ENCODE data around the gene ZNF780A. TPM values are rescaled to one million over a fixed set of nuclear protein-coding genes. Genes with fewer than 3 reads are reported as not detected.
A peak's percentile ranks its signal among the peaks of the same experiment; 100 is the strongest.

Gene ZNF780A
- total and polyA plus RNA-seq, 2 of the 13 experiments (the other 11 are each of a cell fraction or from before 2014, with no cell fraction given), result 13.5 to 22.7 TPM

DNA sequence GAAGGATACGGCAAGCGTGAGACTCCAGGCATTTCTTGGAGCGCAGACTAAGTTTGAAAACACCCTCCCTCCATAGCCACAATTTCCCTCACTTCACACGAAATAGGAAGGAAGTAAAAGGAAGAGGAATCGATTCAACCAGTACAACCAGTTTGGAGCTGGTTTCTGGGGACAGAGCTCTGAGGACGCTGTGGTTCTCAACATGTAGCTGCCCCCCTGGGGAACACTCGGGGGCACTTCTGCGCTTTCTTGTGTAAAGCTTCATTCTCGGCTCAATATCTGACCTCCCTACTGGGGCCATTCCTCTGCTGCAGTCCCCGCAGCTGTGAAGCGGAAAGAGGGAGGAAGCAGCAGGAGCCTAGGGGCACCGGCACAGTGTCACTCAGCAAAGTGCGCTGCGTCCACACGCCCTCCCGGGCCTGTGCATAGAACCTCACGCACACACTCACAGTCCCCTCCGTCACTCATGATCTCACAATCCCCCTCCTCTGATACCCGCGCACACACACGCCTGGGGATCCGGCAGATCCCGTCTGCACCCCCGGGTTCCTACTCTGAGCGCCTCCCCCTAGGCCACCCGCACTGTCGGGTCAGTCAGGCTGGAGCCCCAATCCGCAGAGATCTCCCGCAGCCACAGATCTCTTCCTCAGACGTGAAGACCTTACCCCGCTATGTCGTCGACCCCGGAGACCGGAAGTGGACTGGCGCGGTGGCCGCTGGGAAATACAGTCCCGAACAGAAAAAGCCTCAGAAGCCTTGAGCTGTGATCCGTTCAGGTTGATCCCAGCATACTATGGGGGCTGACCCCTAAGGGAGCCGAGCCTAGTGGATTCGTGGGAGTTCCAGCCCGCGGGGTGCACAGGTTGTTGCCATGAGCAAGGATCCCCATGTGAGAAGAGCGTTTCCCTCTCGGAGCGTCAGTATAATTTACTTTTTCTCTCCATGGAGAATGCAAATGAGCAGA, at the start of gene ZNF780A (continued):
- peak; percentile 64 for TF ChIP-seq PHF20 (CRISPR knock-in tag; IDR thresholded peaks at IDR 0.05)
- TF ChIP-seq DNMT3B (CRISPR knock-in tag; conservative IDR thresholded peaks at IDR 0.05), result no peak
- TF ChIP-seq ZNF709 (CRISPR knock-in tag; IDR thresholded peaks at IDR 0.05), result 0 out of 2 replicates have a peak, but pooled peaks have one; percentile 28
- peak; percentile 71; the same call in 1 of the 2 replicates for TF ChIP-seq NRL (CRISPR knock-in tag; IDR thresholded peaks at IDR 0.05; ENCODE audit: borderline replicate concordance)
- TF ChIP-seq TBL1XR1 (IDR thresholded peaks at IDR 0.05; ENCODE audit: borderline replicate concordance, low read length, partially characterized antibody), result peak; percentile 7
- TF ChIP-seq NFKB2 (CRISPR knock-in tag; IDR thresholded peaks at IDR 0.05; ENCODE audit: borderline replicate concordance), result peak; percentile 74; the same call in 1 of the 2 replicates
- no peak for TF ChIP-seq ZNF230 (CRISPR knock-in tag; IDR thresholded peaks at IDR 0.05)
- no peak for TF ChIP-seq RORA (CRISPR knock-in tag; IDR thresholded peaks at IDR 0.05)
- no peak for TF ChIP-seq DR1 (CRISPR knock-in tag; IDR thresholded peaks at IDR 0.05)
- peak; percentile 62; the same call in 1 of the 2 replicates for TF ChIP-seq FOXJ3 (CRISPR knock-in tag; IDR thresholded peaks at IDR 0.05; ENCODE audit: borderline replicate concordance)
- TF ChIP-seq ZNF446 (CRISPR knock-in tag; IDR thresholded peaks at IDR 0.05), result no peak
- TF ChIP-seq MXD1 (CRISPR knock-in tag; IDR thresholded peaks at IDR 0.05), result peak; percentile 88
- TF ChIP-seq ZBTB25 (CRISPR knock-in tag; IDR thresholded peaks at IDR 0.05), result peak; percentile 71; the same call in 1 of the 2 replicates
- TF ChIP-seq ZNF260 (CRISPR knock-in tag; IDR thresholded peaks at IDR 0.05; ENCODE audit: borderline replicate concordance, low read depth), result no peak
- no peak for TF ChIP-seq MATR3 (CRISPR knock-in tag; IDR thresholded peaks at IDR 0.05)
- 0 out of 2 replicates have a peak, but pooled peaks have one; percentile 53 for TF ChIP-seq NFIC (IDR thresholded peaks at IDR 0.05; ENCODE audit: low read length)
- peak; percentile 24; the same call in 1 of the 2 replicates for TF ChIP-seq ZNF180 (CRISPR knock-in tag; IDR thresholded peaks at IDR 0.05; ENCODE audit: borderline replicate concordance, low read depth)
- peak; percentile 64 for TF ChIP-seq RARA (CRISPR knock-in tag; IDR thresholded peaks at IDR 0.05)
- TF ChIP-seq ZNF768 (CRISPR knock-in tag; IDR thresholded peaks at IDR 0.05), result peak; percentile 69; the same call in 1 of the 2 replicates
- TF ChIP-seq IRF1 (CRISPR knock-in tag; IDR thresholded peaks at IDR 0.05; ENCODE audit: low read depth), result no peak
- TF ChIP-seq ETV6 (CRISPR knock-in tag; conservative IDR thresholded peaks at IDR 0.05), result no peak
- no peak for TF ChIP-seq TCF7 (IDR thresholded peaks at IDR 0.05; ENCODE audit: low read depth)
- no peak for TF ChIP-seq ZSCAN30 (CRISPR knock-in tag; IDR thresholded peaks at IDR 0.05)
- peak in 1 of 2 experiments; percentile 84; a peak in 1 of 4 replicates for TF ChIP-seq HMGXB4 (CRISPR knock-in tag; IDR thresholded peaks at IDR 0.05; ENCODE audit: borderline replicate concordance in 1 of 2, low read depth in 1 of 2)
- TF ChIP-seq CREB1 (IDR thresholded peaks at IDR 0.05), result peak; percentile 87
- TF ChIP-seq CREB1 (CRISPR knock-in tag; IDR thresholded peaks at IDR 0.05), result peak; percentile 89
